Gastroesophageal sphincter (tissue), 4 donors: ENCODE results near the gene PHRF1. TPM values are rescaled to one million over a fixed set of nuclear protein-coding genes. Genes with fewer than 3 reads are reported as not detected.
"Not testable (repeated sequence)": the region's sequence is repeated elsewhere in the genome, so short reads cannot be mapped to it uniquely, and the experiment has no call there.

Source experiments
- ATAC-seq: fragments of 150-250 bp; one replicate; pipeline ENCODE4 v1.9.1; 2016; ENCODE audit warnings: mild to moderate bottlenecking, moderate library complexity
- H3K27ac ChIP-seq, 4 donors: fragments of 200-600 bp; sonication (generic) in 3 of 4; 1 replicate in 3 of 4; 2 replicates in 1 of 4; pipeline ENCODE4 v1.5.1; 2016 to 2019
- H3K27me3 ChIP-seq: fragments of 200-600 bp; sonication (generic); one replicate; pipeline ENCODE4 v1.5.1; 2019
- H3K36me3 ChIP-seq, 2 donors: fragments of 200-600 bp; sonication (generic); one replicate each; pipeline ENCODE4 v1.5.1; 2019; ENCODE audit warnings: control low read depth in 1 of 2
- H3K4me1 ChIP-seq, 3 donors: fragments of 200-600 bp; sonication (generic); 1 replicate in 2 of 3; 2 replicates in 1 of 3; pipeline ENCODE4 v1.5.1; 2016 to 2019; ENCODE audit warnings: control low read depth in 2 of 3
- H3K4me3 ChIP-seq, 2 donors: fragments of 200-600 bp; sonication (generic); one replicate each; pipeline ENCODE4 v1.5.1; 2019; ENCODE audit warnings: mild to moderate bottlenecking in 1 of 2, moderate library complexity in 1 of 2
- H3K9me3 ChIP-seq, 3 donors: fragments of 200-600 bp; sonication (generic); one replicate each; pipeline ENCODE4 v1.5.1; 2017 to 2019; ENCODE audit warnings: control low read depth in 2 of 3
- CTCF ChIP-seq, 4 experiments: fragments of 200-600 bp in 2 of 4; fragments of 450-650 bp in 2 of 4; sonication (generic) in 1 of 4; IDR thresholded peaks; one replicate each; pipeline ENCODE4 v1.5.1; 2017 to 2019; ENCODE audit warnings: antibody characterized with exemption in 4 of 4, mild to moderate bottlenecking in 2 of 4, moderate library complexity in 2 of 4
- EP300 ChIP-seq: sonication (generic); formaldehyde crosslinking; IDR thresholded peaks from one replicate; pipeline ENCODE4 v1.6.1; 2017; ENCODE audit warnings: antibody characterized with exemption, mild to moderate bottlenecking
- POLR2A ChIP-seq, 2 donors: fragments of 450-650 bp; IDR thresholded peaks; one replicate each; pipeline ENCODE4 v1.6.1; 2017; ENCODE audit warnings: antibody characterized with exemption in 2 of 2, mild to moderate bottlenecking in 2 of 2, moderate library complexity in 1 of 2
- POLR2AphosphoS5 ChIP-seq: sonication (generic); formaldehyde crosslinking; IDR thresholded peaks from one replicate; pipeline ENCODE4 v1.6.1; 2017; ENCODE audit warnings: antibody characterized with exemption
- WGBS, 2 donors: methylation state at CpG; one replicate each; pipeline ENCODE4 v1.1.5; 2018; ENCODE audit warnings: low coverage in 1 of 2; 5-methylcytosine and 5-hydroxymethylcytosine counted together
- total RNA-seq, 4 donors: library from RNA; depleted of rRNA; stranded (reverse); fragments of >200 nt; gene quantifications; one replicate each; pipeline ENCODE4 v1.1.0, GENCODE V29; 2016

The PHRF1 gene
- total RNA-seq, 4 donors from 2014 or later: 18.0 to 28.0 (median 25.1) TPM

GRCh38 chr11:653837-654236 lies 77.6 kb downstream of the PHRF1 start:
- Histone ChIP-seq H3K4me1 (no peaks in the 10 kb centered on the region), H3K27me3 (no peaks in the 10 kb centered on the region), H3K9me3 (no peaks in the 10 kb centered on the region), H3K27ac (no peak overlapping the region), H3K4me3 (no peak overlapping the region), H3K36me3 (peaks cover 0 to 69% of the 10 kb centered on the region in 2 donors)
- WGBS, 2 donors: 88 to 100% methylated on average over 2 to 11 of the region's 15 CpGs
- no peak for TF ChIP-seq CTCF (IDR thresholded peaks at IDR 0.05)
- TF ChIP-seq POLR2A (IDR thresholded peaks at IDR 0.05): no peak
- TF ChIP-seq POLR2AphosphoS5: no peak
- no peak for TF ChIP-seq EP300
- ATAC-seq: no peak

- H3K36me3 ChIP-seq: peaks cover 0 to 72% of the 10 kb centered on the region in 2 donors
- H3K27me3 ChIP-seq, H3K27ac ChIP-seq, H3K4me3 ChIP-seq, ATAC-seq, H3K4me1 ChIP-seq, H3K9me3 ChIP-seq: not testable (repeated sequence)
- 100% methylated on average over 1 of the region's 12 CpGs; no CpG with 5 or more reads in 1 of the 2 donors for WGBS, 2 donors
These were observed 78.2 kb downstream of the PHRF1 start for GRCh38 chr11:654444-654843.

- TF ChIP-seq POLR2A (IDR thresholded peaks at IDR 0.05) (no peak), EP300 (no peak), CTCF (IDR thresholded peaks at IDR 0.05) (no peak), POLR2AphosphoS5 (no peak)
- Histone ChIP-seq H3K4me1 (no peaks in the 10 kb centered on the region), H3K36me3 (peaks cover 0 to 75% of the 10 kb centered on the region in 2 donors), H3K27me3 (no peaks in the 10 kb centered on the region), H3K9me3 (no peaks in the 10 kb centered on the region), H3K27ac (no peak overlapping the region), H3K4me3 (no peak overlapping the region)
- WGBS, 2 donors: 90 to 94% methylated on average over 8 to 14 of the region's 30 CpGs
- no peak for ATAC-seq
These were observed 78.9 kb downstream of the PHRF1 start for GRCh38 chr11:655036-655726.

- no peak for ATAC-seq
- no peaks in the 10 kb centered on the region for H3K9me3 ChIP-seq
- TF ChIP-seq POLR2AphosphoS5: no peak
- TF ChIP-seq POLR2A (IDR thresholded peaks at IDR 0.05): no peak
- TF ChIP-seq CTCF (IDR thresholded peaks at IDR 0.05): no peak
- TF ChIP-seq EP300: no peak
- WGBS, 2 donors: 87 to 100% methylated on average over 2 to 3 of the region's 14 CpGs
- no peak overlapping the region for H3K27ac ChIP-seq
- H3K27me3 ChIP-seq: no peaks in the 10 kb centered on the region
- no peak overlapping the region for H3K4me3 ChIP-seq
- H3K36me3 ChIP-seq: peaks cover 0 to 77% of the 10 kb centered on the region in 2 donors
- H3K4me1 ChIP-seq: no peaks in the 10 kb centered on the region
These were observed 80.2 kb downstream of the PHRF1 start for GRCh38 chr11:656426-656825.

- Histone ChIP-seq H3K4me3 (no peak overlapping the region), H3K36me3 (peaks cover 0 to 78% of the 10 kb centered on the region in 2 donors), H3K9me3 (no peaks in the 10 kb centered on the region), H3K27ac (no peak overlapping the region), H3K4me1 (no peaks in the 10 kb centered on the region), H3K27me3 (no peaks in the 10 kb centered on the region)
- 33% methylated on average over 1 of the region's 7 CpGs; no CpG with 5 or more reads in 1 of the 2 donors for WGBS, 2 donors
- ATAC-seq: no peak
- TF ChIP-seq EP300 (no peak), POLR2AphosphoS5 (no peak), POLR2A (IDR thresholded peaks at IDR 0.05) (no peak), CTCF (IDR thresholded peaks at IDR 0.05) (no peak)
These were observed 80.6 kb downstream of the PHRF1 start for GRCh38 chr11:656866-657265.
